Neural cell (in vitro differentiated cells): ENCODE results near the gene TMEM168. TPM values are rescaled to one million over a fixed set of nuclear protein-coding genes. Genes with fewer than 3 reads are reported as not detected.
"Not testable (repeated sequence)": the region's sequence is repeated elsewhere in the genome, so short reads cannot be mapped to it uniquely, and the experiment has no call there.

Experiments
- H2AFZ ChIP-seq: fragments of 200-600, 300-800 bp; sonication (generic), shearing (Covaris generic); 2 replicates; pipeline ENCODE4 v1.6.0; 2014; ENCODE audit warnings: low read depth, mild to moderate bottlenecking, antibody characterized with exemption, low read length, moderate library complexity
- H3F3A ChIP-seq: fragments of 200-600 bp; shearing (Covaris generic); 2 replicates; pipeline ENCODE4 v1.6.1; 2016; ENCODE audit warnings: mild to moderate bottlenecking, moderate library complexity, mixed read lengths, antibody characterized with exemption, low read length; ENCODE audit not compliant: insufficient read depth, poor library complexity, severe bottlenecking
- H3K27ac ChIP-seq: fragments of 200-600, 300-800 bp; sonication (generic), shearing (Covaris generic); 2 replicates; pipeline ENCODE4 v1.5.1; 2014; ENCODE audit warnings: mild to moderate bottlenecking, low read length, moderate library complexity
- H3K27me3 ChIP-seq: fragments of 300-800, 200-600 bp; sonication (generic), shearing (Covaris generic); 2 replicates; pipeline ENCODE4 v1.6.0; 2014; ENCODE audit warnings: mild to moderate bottlenecking, low read depth, low read length, moderate library complexity; ENCODE audit not compliant: insufficient read depth
- H3K36me3 ChIP-seq: fragments of 300-800, 200-600 bp; sonication (generic), shearing (Covaris generic); 2 replicates; pipeline ENCODE4 v1.5.1; 2014; ENCODE audit warnings: mild to moderate bottlenecking, antibody characterized with exemption, low read length, moderate library complexity; ENCODE audit not compliant: insufficient read depth
- H3K4me2 ChIP-seq: fragments of 300-800, 200-600 bp; sonication (generic), shearing (Covaris generic); 2 replicates; pipeline ENCODE4 v1.6.0; 2014; ENCODE audit warnings: mild to moderate bottlenecking, low read length
- H3K4me3 ChIP-seq: fragments of 300-800, 200-600 bp; sonication (generic), shearing (Covaris generic); 2 replicates; pipeline ENCODE4 v1.5.1; 2014; ENCODE audit warnings: mild to moderate bottlenecking, low read length, moderate library complexity
- H3K79me2 ChIP-seq: fragments of 200-600 bp; shearing (Covaris generic); replicated peaks from 2 replicates; pipeline ENCODE4 v1.6.0; 2014; ENCODE audit warnings: mild to moderate bottlenecking, low read length, moderate library complexity; ENCODE audit not compliant: insufficient read depth
- H3K9ac ChIP-seq: fragments of 300-800, 200-600 bp; sonication (generic), shearing (Covaris generic); 2 replicates; pipeline ENCODE4 v1.6.1; 2016; ENCODE audit warnings: mild to moderate bottlenecking, low read length, mixed read lengths
- H3K9me2 ChIP-seq: fragments of 200-600 bp; shearing (Covaris generic); 2 replicates; pipeline ENCODE4 v1.6.1; 2016; ENCODE audit warnings: mild to moderate bottlenecking, low read length, mixed read lengths; ENCODE audit not compliant: insufficient read depth
- H3K9me3 ChIP-seq: fragments of 200-600, 300-800 bp; sonication (generic), shearing (Covaris generic); 2 replicates; pipeline ENCODE4 v1.6.1; 2016; ENCODE audit warnings: mild to moderate bottlenecking, mixed run types, low read length, moderate library complexity, mixed read lengths
- H4K20me1 ChIP-seq: fragments of 200-600 bp; shearing (Covaris generic); 2 replicates; pipeline ENCODE4 v1.6.1; 2016; ENCODE audit warnings: mild to moderate bottlenecking, mixed run types; ENCODE audit not compliant: insufficient read depth
- CTCF ChIP-seq: fragments of 450-650 bp; IDR thresholded peaks from 2 replicates; pipeline ENCODE4 v1.5.1; 2014; ENCODE audit warnings: antibody characterized with exemption, mild to moderate bottlenecking, moderate library complexity; ENCODE audit not compliant: poor library complexity, severe bottlenecking
- EP300 ChIP-seq: fragments of 450-650 bp; conservative IDR thresholded peaks from 2 replicates; pipeline ENCODE4 v1.6.1; 2014; ENCODE audit warnings: antibody characterized with exemption, mild to moderate bottlenecking, moderate library complexity; ENCODE audit not compliant: poor library complexity, severe bottlenecking
- EZH2 ChIP-seq: fragments of 200-600, 300-800 bp; shearing (Covaris generic), sonication (generic); IDR thresholded peaks from 2 replicates; pipeline ENCODE4 v1.6.1; 2014; ENCODE audit warnings: antibody characterized with exemption, low read length, borderline replicate concordance, mild to moderate bottlenecking; ENCODE audit not compliant: insufficient read depth, poor library complexity, severe bottlenecking
- MXI1 ChIP-seq: fragments of 450-650 bp; conservative IDR thresholded peaks from 2 replicates; pipeline ENCODE4 v1.6.1; 2014; ENCODE audit warnings: antibody characterized with exemption, mild to moderate bottlenecking; ENCODE audit not compliant: poor library complexity, severe bottlenecking
- RAD21 ChIP-seq: fragments of 450-650 bp; conservative IDR thresholded peaks from 2 replicates; pipeline ENCODE4 v1.6.1; 2014; ENCODE audit warnings: antibody characterized with exemption, mild to moderate bottlenecking, moderate library complexity
- REST ChIP-seq: IDR thresholded peaks from 2 replicates; pipeline ENCODE4 v1.6.1; 2012; ENCODE audit warnings: borderline replicate concordance
- SMC3 ChIP-seq: fragments of 450-650 bp; conservative IDR thresholded peaks from 2 replicates; pipeline ENCODE4 v1.6.1; 2014; ENCODE audit warnings: antibody characterized with exemption, mild to moderate bottlenecking, moderate library complexity; ENCODE audit not compliant: poor library complexity
- TAF1 ChIP-seq: IDR thresholded peaks from 2 replicates; pipeline ENCODE4 v1.6.1; 2012; ENCODE audit warnings: low read depth
- polyA minus RNA-seq: library from RNA; depleted of rRNA, polyadenylated mRNA; stranded (reverse); fragments of >200 nt; gene quantifications from 2 replicates; pipeline ENCODE4 v1.2.3, GENCODE V29; 2014
- polyA plus RNA-seq: library from polyadenylated mRNA; depleted of rRNA; stranded (reverse); fragments of >200 nt; gene quantifications from 2 replicates; pipeline ENCODE4 v1.2.3, GENCODE V29; 2014

TMEM168 gene
- polyA plus RNA-seq (21.9 and 24.0 TPM in 2 replicates), polyA minus RNA-seq (22.9 and 28.8 TPM in 2 replicates)

- Histone ChIP-seq H2AFZ (peak within 1 kb of the TSS; percentile 67), H4K20me1 (no peaks in the 10 kb centered on the region), H3K27me3 (no peaks in the 10 kb centered on the region), H3K9me3 (no peaks in the 10 kb centered on the region), H3K9me2 (no peaks in the 10 kb centered on the region), H3K27ac (peak within 1 kb of the TSS; percentile 37), H3F3A (no peaks in the 10 kb centered on the region), H3K4me3 (peak within 1 kb of the TSS; percentile 75), H3K79me2 (no peaks in the 10 kb centered on the region), H3K4me2 (peak within 1 kb of the TSS; percentile 27), H3K36me3 (no peaks in the 10 kb centered on the region), H3K9ac (peak within 1 kb of the TSS; percentile 62)
- TF ChIP-seq TAF1 (peak; percentile 26), RAD21 (peak; percentile 33), EZH2 (no peak), SMC3 (peak; percentile 60), REST (peak; percentile 21), MXI1 (peak; percentile 57), CTCF (no peak), EP300 (no peak)
These were observed at the start of gene TMEM168 for GRCh38 chr7:112789817-112790585. Gene TMEM168 (minus strand): TSS chr7:112790393. CDS start chr7:112784825, 5,568 bp downstream.

GRCh38 chr7:112835928-112836327 lies 45.7 kb upstream of the TMEM168 start:
- H3K36me3 ChIP-seq, H3K4me3 ChIP-seq, H2AFZ ChIP-seq, H3K27me3 ChIP-seq, H3F3A ChIP-seq, H3K27ac ChIP-seq, H3K79me2 ChIP-seq, H3K9me3 ChIP-seq, H4K20me1 ChIP-seq, H3K4me2 ChIP-seq, H3K9ac ChIP-seq, H3K9me2 ChIP-seq: not testable (repeated sequence)
